Middle frontal gyrus (tissue), 1 donor: ENCODE results near the gene ANKRD65.
"Not testable (repeated sequence)": the region's sequence is repeated elsewhere in the genome, so short reads cannot be mapped to it uniquely, and the experiment has no call there.

Source experiments
- DNase-seq: peaks from one replicate; pipeline ENCODE4 v3.0.0-alpha.2; 2015; ENCODE audit warnings: low spot score; ENCODE audit errors: extremely low spot score

Gene ANKRD65

DNA sequence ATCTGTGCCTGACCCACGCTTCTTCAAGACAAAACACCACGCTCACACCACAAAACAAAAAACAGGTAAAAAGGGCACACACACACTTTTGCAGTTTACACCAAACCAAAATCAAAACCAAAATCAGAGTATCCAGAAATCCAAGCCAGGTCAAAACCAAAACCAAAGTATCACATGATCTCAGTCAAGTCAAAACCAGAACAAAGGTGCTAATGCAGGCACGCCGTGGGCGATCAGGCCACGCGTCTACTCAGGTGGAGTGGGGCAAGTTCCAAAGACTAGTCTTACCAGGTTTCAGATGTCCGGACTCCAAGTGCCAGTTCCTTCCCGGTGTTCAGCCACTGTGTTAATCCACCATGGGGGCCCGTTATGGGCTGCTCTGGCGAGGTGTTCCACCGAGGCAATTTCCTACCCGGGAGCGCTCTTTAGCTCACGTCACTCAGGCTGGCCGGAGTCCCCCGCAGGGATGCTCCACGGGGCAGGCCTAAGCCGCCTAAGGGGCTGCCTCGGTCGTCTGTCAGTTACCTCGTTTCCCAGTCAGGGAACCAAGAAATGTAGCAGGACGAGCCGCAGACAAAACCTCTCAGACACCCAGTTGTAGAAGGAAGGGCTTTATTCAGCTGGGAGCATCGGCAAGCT is 3.1 kb downstream of the ANKRD65 start:
- DNase-seq: not testable (repeated sequence)

DNA sequence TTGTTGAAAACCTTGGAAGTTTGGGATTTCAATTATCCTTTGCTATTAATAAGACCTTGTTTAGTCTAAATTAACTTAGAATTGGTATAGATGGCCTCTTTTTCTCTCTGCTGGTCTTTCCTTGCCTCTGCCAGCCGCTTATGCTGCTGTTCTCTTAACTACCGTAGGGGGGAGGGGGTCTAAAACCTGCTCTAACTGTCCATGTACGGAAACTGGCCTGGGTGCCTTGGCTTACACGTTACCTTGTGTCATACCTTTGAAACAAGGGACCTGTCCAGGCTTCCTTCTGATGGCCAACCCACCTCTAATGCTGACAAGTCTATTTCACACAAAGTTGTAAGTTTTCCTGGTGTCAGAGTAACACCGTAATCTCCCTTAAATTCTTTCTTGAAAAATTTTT is 3.7 kb downstream of the ANKRD65 start:
- not testable (repeated sequence) for DNase-seq

- no peak for DNase-seq
Measured at GRCh38 chr1:1415751-1416150, 5.3 kb downstream of the ANKRD65 start.

GRCh38 chr1:1412311-1412902 is 8.7 kb downstream of the ANKRD65 start:
- not testable (repeated sequence) for DNase-seq

DNA sequence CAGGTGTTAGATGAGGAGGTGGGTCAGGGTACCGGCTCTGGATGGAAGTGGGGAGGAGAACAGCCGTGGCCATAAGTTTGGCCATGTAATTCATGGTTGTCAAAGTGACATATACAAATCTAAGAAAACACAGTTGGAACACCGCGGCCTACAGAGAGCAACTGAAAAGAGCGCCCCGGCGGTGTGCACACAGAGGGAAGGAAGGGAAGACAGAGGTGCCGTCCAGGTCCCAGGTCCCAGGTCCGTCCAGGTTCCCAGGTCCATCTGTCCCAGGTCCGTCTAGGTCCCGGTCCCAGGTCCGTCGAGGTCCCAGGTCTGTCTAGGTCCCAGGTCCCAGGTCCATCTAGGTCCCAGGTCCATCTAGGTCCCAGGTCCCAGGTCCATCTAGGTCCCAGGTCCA is 9.4 kb downstream of the ANKRD65 start:
- DNase-seq: no peak

GRCh38 chr1:1410238-1410637 is 10.8 kb downstream of the ANKRD65 start:
- not testable (repeated sequence) for DNase-seq

GRCh38 chr1:1407636-1408318 is 13.3 kb downstream of the ANKRD65 start:
- no peak for DNase-seq

- peak; percentile 93 for DNase-seq
Measured at GRCh38 chr1:1406821-1407635, 14.0 kb downstream of the ANKRD65 start, which contains the start of gene MRPL20. MRPL20 (minus strand) TSS chr1:1407293; CDS start chr1:1407217, 76 bp downstream.

DNA sequence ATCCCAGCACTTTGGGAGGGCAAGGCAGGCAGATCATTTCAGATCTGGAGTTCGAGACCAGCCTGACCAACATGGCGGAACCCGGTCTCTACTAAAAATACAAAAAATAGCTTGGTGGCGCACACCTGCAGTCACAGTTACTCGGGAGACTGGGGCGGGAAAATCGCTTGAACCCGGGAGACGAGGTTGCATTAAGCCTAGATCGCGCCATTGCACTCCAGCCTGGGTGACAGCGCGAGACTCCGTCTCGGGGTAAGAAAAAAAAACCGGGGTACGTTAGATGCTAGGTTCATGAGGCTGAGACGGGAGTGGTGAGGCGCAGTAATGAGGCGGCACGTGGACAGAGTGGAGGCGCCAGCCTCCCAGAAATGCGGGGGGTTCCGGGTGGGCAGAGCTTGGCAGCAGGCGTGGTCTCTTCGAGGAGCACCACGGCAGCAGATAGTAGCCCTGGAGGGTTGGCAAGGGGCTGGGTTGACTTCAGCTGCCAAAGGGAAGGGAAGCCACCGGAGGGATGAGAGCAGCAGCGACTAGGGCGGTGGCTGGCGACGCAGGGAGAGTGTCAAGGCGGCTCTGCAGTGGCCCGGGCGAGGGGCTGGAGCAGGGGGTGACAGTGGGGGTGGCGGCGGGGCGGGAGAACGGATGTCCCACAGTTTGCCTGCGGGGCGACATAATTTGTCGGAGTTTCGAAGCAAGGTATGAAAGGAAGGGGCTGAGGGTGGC is 14.8 kb downstream of the ANKRD65 start:
- no peak for DNase-seq

DNA sequence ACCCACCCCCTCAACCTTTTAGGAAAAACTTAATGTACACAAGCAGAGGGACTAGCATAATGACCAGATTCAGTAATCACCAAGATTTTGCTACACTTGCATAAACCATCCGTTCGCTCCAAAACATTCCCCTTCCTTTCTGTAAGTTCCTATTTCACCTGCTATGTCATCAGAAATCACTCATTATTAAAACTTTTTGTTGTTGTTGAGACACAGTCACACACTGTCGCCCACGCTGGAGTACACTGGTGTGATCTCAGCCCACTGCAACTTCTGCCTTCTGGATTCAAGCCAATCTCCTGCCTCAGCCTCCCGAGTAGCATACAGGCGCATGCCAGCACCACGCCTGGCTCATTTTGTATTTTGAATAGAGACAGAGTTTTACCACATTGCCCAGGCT is 17.4 kb downstream of the ANKRD65 start:
- DNase-seq: no peak

DNA sequence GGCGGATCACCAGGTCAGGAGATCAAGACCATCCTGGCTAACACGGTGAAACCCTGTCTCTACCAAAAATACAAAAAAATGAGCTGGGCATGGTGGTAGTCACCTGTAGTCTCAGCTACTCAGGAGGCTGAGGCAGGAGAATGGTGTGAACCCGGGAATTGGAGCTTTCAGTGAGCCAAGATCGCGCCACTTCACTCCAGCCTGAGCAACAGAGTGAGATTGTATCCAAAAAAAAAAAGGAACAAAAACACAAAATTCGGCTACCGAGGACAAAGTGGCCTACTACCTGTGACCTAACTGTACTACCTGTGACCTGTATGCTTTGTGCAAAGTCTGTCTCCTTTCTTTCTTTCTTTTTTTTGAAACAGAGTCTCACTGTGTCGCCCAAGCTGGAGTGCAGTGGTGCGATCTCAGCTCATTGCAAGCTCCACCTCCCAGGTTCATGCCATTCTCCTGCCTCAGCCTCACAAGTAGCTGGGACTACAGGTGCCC is 18.1 kb downstream of the ANKRD65 start:
- DNase-seq: not testable (repeated sequence)

DNA sequence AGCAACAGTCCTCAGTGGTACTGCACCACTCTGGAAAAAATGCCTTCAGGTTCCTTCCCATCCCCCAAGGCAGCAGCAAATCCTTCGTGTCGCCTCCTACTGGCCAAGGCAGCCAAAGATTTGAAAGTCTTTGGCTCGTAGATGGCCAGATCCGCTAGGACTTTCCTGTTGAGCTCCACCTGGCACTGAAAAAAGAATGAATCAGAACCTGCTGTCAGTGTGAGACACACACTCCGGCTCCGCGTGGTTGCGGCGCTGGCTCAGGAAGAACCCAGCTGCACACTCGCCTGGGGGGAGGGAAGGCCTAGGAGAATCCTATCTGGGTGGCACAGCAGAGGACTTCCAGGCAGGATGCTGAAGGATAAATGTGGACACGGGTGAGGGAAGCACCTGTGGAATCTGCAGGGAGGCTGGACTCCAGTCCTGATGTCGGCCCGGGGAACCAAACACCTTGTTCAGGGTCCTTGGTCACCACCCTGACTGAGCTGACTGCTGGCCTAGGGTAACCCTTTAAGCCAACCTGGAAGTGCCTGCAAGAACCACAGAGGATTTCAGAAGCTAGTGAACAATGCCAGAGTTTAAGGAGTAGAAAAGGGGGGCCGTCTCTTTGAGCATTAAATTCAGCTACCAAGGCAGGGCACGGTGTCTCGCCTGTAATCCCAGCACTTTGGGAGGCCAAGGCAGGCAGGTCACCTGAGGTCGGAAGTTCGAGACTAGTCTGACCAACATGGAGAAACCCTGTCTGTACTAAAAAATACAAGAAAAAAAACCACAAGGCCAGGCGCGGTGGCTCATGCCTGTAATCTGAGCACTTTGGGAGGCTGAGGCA is 18.8 kb downstream of the ANKRD65 start:
- no peak for DNase-seq

DNA sequence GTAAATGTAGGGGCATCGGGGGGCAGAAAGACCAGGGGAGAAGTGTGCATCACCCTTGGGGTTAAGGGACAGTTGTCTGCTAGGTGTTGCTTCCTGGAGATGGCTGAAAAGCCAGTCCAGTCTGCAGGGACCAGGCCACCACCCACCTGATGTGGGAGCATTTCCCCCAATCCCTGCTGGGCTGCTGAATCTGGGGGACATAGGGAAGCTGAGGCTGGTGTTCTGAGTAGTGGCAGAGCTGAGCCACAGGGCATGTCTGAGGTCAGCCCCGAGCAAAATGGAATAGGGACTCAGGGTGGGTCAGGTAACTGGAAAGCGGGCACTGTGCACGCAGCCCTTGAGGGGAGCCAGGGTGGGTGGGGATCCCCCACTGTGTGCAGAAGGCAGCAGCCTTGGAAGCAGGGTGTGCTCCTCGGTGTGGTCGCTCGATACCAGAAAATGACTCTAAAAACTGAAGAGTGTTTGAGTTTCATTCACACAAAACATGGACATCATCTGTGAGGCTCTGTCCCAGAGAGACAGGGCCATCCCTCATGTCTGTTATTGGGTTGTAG is 19.5 kb downstream of the ANKRD65 start:
- DNase-seq: no peak

- no peak for DNase-seq
Measured at GRCh38 chr1:1400576-1401456, 20.3 kb downstream of the ANKRD65 start.

- no peak for DNase-seq
Measured at GRCh38 chr1:1399872-1400575, 21.1 kb downstream of the ANKRD65 start.

DNA sequence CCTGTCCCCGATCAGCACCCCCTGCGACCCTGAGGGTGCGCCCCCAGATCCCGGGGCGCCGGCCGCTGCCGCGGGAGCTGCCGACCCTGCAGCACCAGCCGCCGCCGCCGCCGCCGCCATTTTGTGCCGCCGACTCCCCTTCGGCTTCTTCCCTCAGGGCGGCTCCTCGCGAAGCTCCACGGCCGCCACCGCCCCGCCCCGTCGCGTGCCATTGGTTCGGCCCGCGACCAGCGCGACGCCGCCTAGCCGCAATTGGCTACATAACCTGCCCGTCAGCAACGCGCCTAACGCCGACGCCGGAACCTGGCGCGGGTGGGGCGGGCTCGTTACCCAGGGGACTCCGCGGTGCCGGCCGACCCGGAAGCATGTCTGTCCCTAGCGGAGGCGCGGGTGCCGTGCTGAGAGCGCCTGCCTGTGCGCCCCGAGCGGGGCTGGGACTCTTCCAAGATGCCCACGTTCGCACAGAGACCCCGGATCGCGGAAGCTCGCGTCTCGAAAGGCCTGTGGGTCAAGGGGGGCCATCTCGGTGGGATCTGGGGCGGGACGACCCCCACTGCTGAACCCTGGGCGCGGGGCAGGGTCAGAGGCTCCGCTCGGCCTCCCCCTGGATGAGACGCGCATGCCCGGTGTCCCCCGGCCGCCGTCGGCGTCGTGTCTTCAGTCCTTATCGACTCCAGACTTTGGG is 21.7 kb downstream of the ANKRD65 start, which contains the start of gene CCNL2:
TSS of gene CCNL2 (minus strand) at position 149 of the 685 bp plus-strand sequence. CDS start at position 120, 29 bp downstream.
- peak; percentile 95 for DNase-seq

- no peak for DNase-seq
Measured at GRCh38 chr1:1398677-1399186, 22.3 kb downstream of the ANKRD65 start.
